ENCODE measurements around the gene SLC22A5. TPM values are rescaled to one million over a fixed set of nuclear protein-coding genes. Genes with fewer than 3 reads are reported as not detected.
A peak's percentile ranks its signal among the peaks of the same experiment; 100 is the strongest.

The SLC22A5 gene
- total and polyA plus RNA-seq, 9 donors = 5.2 to 37.5 (median 10.4) TPM

- H3K4me3 ChIP-seq = no peak overlapping the region
- TF ChIP-seq CTCF (IDR thresholded peaks at IDR 0.05) = no peak
- TF ChIP-seq POLR2A (IDR thresholded peaks at IDR 0.05) = no peak
- no peak for TF ChIP-seq EP300 (IDR thresholded peaks at IDR 0.05)
- no peak overlapping the region for H3K27ac ChIP-seq
- peaks cover 9% of the 10 kb centered on the region for H3K4me1 ChIP-seq (ENCODE audit: insufficient read depth)
- no peaks in the 10 kb centered on the region for H3K27me3 ChIP-seq
- H3K36me3 ChIP-seq = no peaks in the 10 kb centered on the region
- DNase-seq = no peak
- intact Hi-C loops (cut with DNase I) = no loop called here
- 84 to 93% (median 87%) methylated on average over 1 of the region's 1 CpG for WGBS, 3 donors
- no peaks in the 10 kb centered on the region for H3K9me3 ChIP-seq
Measured at GRCh38 chr5:132405646-132406045, 36.1 kb downstream of the SLC22A5 start.

- Histone ChIP-seq H3K36me3 (no peaks in the 10 kb centered on the region), H3K27ac (no peak overlapping the region), H3K9me3 (no peaks in the 10 kb centered on the region), H3K4me1 (ENCODE audit: insufficient read depth) (peaks cover 9% of the 10 kb centered on the region), H3K27me3 (no peaks in the 10 kb centered on the region), H3K4me3 (no peak overlapping the region)
- intact Hi-C loops (cut with DNase I) = no loop called here
- TF ChIP-seq POLR2A (IDR thresholded peaks at IDR 0.05) = no peak
- DNase-seq = no peak
- WGBS, 3 donors = 88 to 96% (median 88%) methylated on average over 4 of the region's 4 CpGs
Measured at GRCh38 chr5:132406144-132406783, 36.8 kb downstream of the SLC22A5 start.

GRCh38 chr5:132407970-132408369 is 38.5 kb downstream of the SLC22A5 start:
- intact Hi-C loops (cut with DNase I) = no loop called here
- H3K4me1 ChIP-seq (ENCODE audit: insufficient read depth) = peaks cover 9% of the 10 kb centered on the region
- H3K27ac ChIP-seq = peak overlapping the region in 1 of 2 donors; percentile 98
- DNase-seq = peak in 1 of 5 donors; percentile 17
- WGBS, 3 donors = 52 to 71% (median 53%) methylated on average over 3 of the region's 3 CpGs
- H3K4me3 ChIP-seq = no peak overlapping the region
- no peaks in the 10 kb centered on the region for H3K36me3 ChIP-seq
- no peaks in the 10 kb centered on the region for H3K9me3 ChIP-seq
- H3K27me3 ChIP-seq = no peaks in the 10 kb centered on the region
- TF ChIP-seq CTCF (IDR thresholded peaks at IDR 0.05) (no peak), EP300 (IDR thresholded peaks at IDR 0.05) (no peak), POLR2A (IDR thresholded peaks at IDR 0.05) (no peak)

- DNase-seq = peak in 1 of 5 donors; percentile 16
- Histone ChIP-seq H3K27ac (peak overlapping the region in 1 of 2 donors; percentile 98), H3K4me1 (ENCODE audit: insufficient read depth) (peaks cover 9% of the 10 kb centered on the region), H3K36me3 (no peaks in the 10 kb centered on the region), H3K9me3 (no peaks in the 10 kb centered on the region), H3K4me3 (no peak overlapping the region), H3K27me3 (no peaks in the 10 kb centered on the region)
- TF ChIP-seq POLR2A (IDR thresholded peaks at IDR 0.05) = no peak
- TF ChIP-seq CTCF (IDR thresholded peaks at IDR 0.05) = no peak
- TF ChIP-seq EP300 (IDR thresholded peaks at IDR 0.05) = no peak
- 69 to 87% (median 72%) methylated on average over 6 of the region's 6 CpGs for WGBS, 3 donors
- intact Hi-C loops (cut with DNase I) = no loop called here
Measured at GRCh38 chr5:132408456-132408855, 38.9 kb downstream of the SLC22A5 start.

- WGBS, 3 donors = 22 to 52% (median 32%) methylated on average over 2 of the region's 2 CpGs
- peaks cover 9% of the 10 kb centered on the region for H3K4me1 ChIP-seq (ENCODE audit: insufficient read depth)
- DNase-seq = peak in 1 of 5 donors; percentile 24
- H3K27me3 ChIP-seq = no peaks in the 10 kb centered on the region
- H3K36me3 ChIP-seq = no peaks in the 10 kb centered on the region
- TF ChIP-seq EP300 (IDR thresholded peaks at IDR 0.05) (no peak), POLR2A (IDR thresholded peaks at IDR 0.05) (no peak), CTCF (IDR thresholded peaks at IDR 0.05) (no peak)
- no peaks in the 10 kb centered on the region for H3K9me3 ChIP-seq
- no peak overlapping the region for H3K4me3 ChIP-seq
- intact Hi-C loops (cut with DNase I) = no loop called here
- peak overlapping the region in 1 of 2 donors; percentile 98 for H3K27ac ChIP-seq
Measured at GRCh38 chr5:132408965-132409364, 39.5 kb downstream of the SLC22A5 start.
